HCT116 (cell line): Measurements from ENCODE around the gene SLC18A2. TPM values are rescaled to one million over a fixed set of nuclear protein-coding genes. Genes with fewer than 3 reads are reported as not detected.

Experiments
- ATAC-seq: fragments of 200-7000 bp; cut with Tn5 transposase; 2 replicates; pipeline ENCODE4 v1.9.1; 2020; ENCODE audit warnings: mild to moderate bottlenecking, moderate library complexity
- BruUV-seq: library from RNA; stranded (reverse); fragments of 400-500 nt; replicated peaks from 2 replicates; lab custom pipeline; 2021; lab: Mats Ljungman, UMichigan
- CTCF ChIA-PET: fragments of 300-600 bp; sonication (Branson Sonifier 250); formaldehyde crosslinking; loops from one replicate; lab custom pipeline; 2021; ENCODE audit warnings: antibody characterized with exemption; lab: Charles Lee
- POLR2A ChIA-PET: fragments of 300-600, 350-600 bp; sonication (Branson Sonifier 250); formaldehyde crosslinking; loops from one replicate; lab custom pipeline; 2021; ENCODE audit warnings: antibody characterized with exemption; lab: Charles Lee
- RAD21 ChIA-PET, 2 experiments: fragments of 300-600 bp; sonication (Branson Sonifier 250); formaldehyde crosslinking; loops; one replicate each; lab custom pipeline; 2023; ENCODE audit warnings: low total read pairs in 2 of 2; ENCODE audit not compliant: uncharacterized antibody in 2 of 2, unreplicated experiment in 2 of 2, low non-redundant PET in 1 of 2; lab: Charles Lee
- DNase-seq: peaks from one replicate; pipeline ENCODE4 v3.0.0-alpha.2; 2010; ENCODE audit warnings: low read depth, low spot score
- H2AFZ ChIP-seq: fragments of 200-600 bp; shearing (Covaris generic), sonication (generic); 2 replicates; pipeline ENCODE4 v1.6.1; 2017; ENCODE audit warnings: low read depth, mixed run types, mixed read lengths, antibody characterized with exemption, low read length; ENCODE audit not compliant: poor library complexity, severe bottlenecking
- H3K27ac ChIP-seq: 2 replicates; pipeline ENCODE4 v1.5.1; 2012; ENCODE audit warnings: low read depth, low read length
- H3K27me3 ChIP-seq: fragments of 200-600 bp; sonication (generic); 2 replicates; pipeline ENCODE4 v1.6.1; 2016; ENCODE audit warnings: mixed run types, low read length, mixed read lengths; ENCODE audit not compliant: insufficient read depth
- H3K36me3 ChIP-seq, 2 experiments: fragments of 200-500 bp in 1 of 2; fragments of 200-600 bp in 1 of 2; sonication (Bioruptor generic) in 1 of 2; sonication (generic) in 1 of 2; 2 replicates each; pipeline versions ENCODE4 v1.5.1 to v1.6.1; 2014 to 2016; ENCODE audit warnings: low read length in 2 of 2, inconsistent platforms in 1 of 2, mixed read lengths in 1 of 2, mixed run types in 1 of 2; ENCODE audit not compliant: insufficient read depth in 2 of 2, control insufficient read depth in 1 of 2
- H3K4me1 ChIP-seq, 2 experiments: fragments of 200-600 bp in 1 of 2; sonication (generic) in 1 of 2; 2 replicates each; pipeline versions ENCODE4 v1.5.1 to v1.6.1; 2012 to 2017; ENCODE audit warnings: low read length in 2 of 2, inconsistent platforms in 1 of 2, mild to moderate bottlenecking in 1 of 2, mixed read lengths in 1 of 2, mixed run types in 1 of 2, moderate library complexity in 1 of 2; ENCODE audit not compliant: insufficient read depth in 2 of 2, control insufficient read depth in 1 of 2
- H3K4me2 ChIP-seq: fragments of 200-600 bp; sonication (generic); 2 replicates; pipeline ENCODE4 v1.6.1; 2017; ENCODE audit warnings: mixed run types, low read length, mixed read lengths
- H3K4me3 ChIP-seq, 2 experiments: fragments of 200-600 bp in 1 of 2; sonication (generic) in 1 of 2; replicated peaks in 1 of 2; 2 replicates each; pipeline ENCODE4 v1.5.1; 2011 to 2016; ENCODE audit warnings: low read length in 2 of 2, control low read depth in 1 of 2, low read depth in 1 of 2, mild to moderate bottlenecking in 1 of 2, mixed read lengths in 1 of 2, mixed run types in 1 of 2
- H3K79me2 ChIP-seq: fragments of 200-600 bp; sonication (generic); 2 replicates; pipeline ENCODE4 v1.6.1; 2017; ENCODE audit warnings: mild to moderate bottlenecking, mixed run types, low read length, moderate library complexity, mixed read lengths; ENCODE audit not compliant: insufficient read depth
- H3K9ac ChIP-seq: fragments of 200-600 bp; sonication (generic); 2 replicates; pipeline ENCODE4 v1.6.1; 2016; ENCODE audit warnings: low read length, mixed read lengths
- H3K9me2 ChIP-seq: fragments of 200-600 bp; sonication (generic), shearing (Covaris generic); 2 replicates; pipeline ENCODE4 v1.6.1; 2017; ENCODE audit warnings: mixed run types, mild to moderate bottlenecking, moderate library complexity; ENCODE audit not compliant: insufficient read depth
- H3K9me3 ChIP-seq, 2 experiments: fragments of 200-500 bp in 1 of 2; fragments of 200-600 bp in 1 of 2; sonication (Bioruptor generic) in 1 of 2; sonication (generic) in 1 of 2; 2 replicates each; pipeline ENCODE4 v1.6.1; 2014 to 2017; ENCODE audit warnings: low read length in 2 of 2, mixed read lengths in 2 of 2, inconsistent platforms in 1 of 2, low read depth in 1 of 2, mild to moderate bottlenecking in 1 of 2, mixed run types in 1 of 2, moderate library complexity in 1 of 2; ENCODE audit not compliant: control insufficient read depth in 1 of 2, insufficient read depth in 1 of 2
- H4K20me1 ChIP-seq: fragments of 200-600 bp; sonication (generic), shearing (Covaris generic); 2 replicates; pipeline ENCODE4 v1.6.1; 2017; ENCODE audit warnings: mixed run types, mild to moderate bottlenecking, moderate library complexity; ENCODE audit not compliant: insufficient read depth
- CBX3 ChIP-seq: IDR thresholded peaks from 2 replicates; pipeline ENCODE4 v1.6.1; 2012; ENCODE audit warnings: low read depth
- CEBPB ChIP-seq: IDR thresholded peaks from 2 replicates; pipeline ENCODE4 v1.6.1; 2012; ENCODE audit warnings: low read depth
- CTCF ChIP-seq, 3 experiments: fragments of 200-600 bp in 1 of 3; sonication (generic) in 1 of 3; IDR thresholded peaks in 2 of 3; conservative IDR thresholded peaks in 1 of 3; 2 replicates each; pipeline ENCODE4 v1.5.1; 2012 to 2017; ENCODE audit warnings: low read depth in 2 of 3, low read length in 2 of 3, antibody characterized with exemption in 1 of 3, borderline replicate concordance in 1 of 3, control low read depth in 1 of 3, mild to moderate bottlenecking in 1 of 3, mixed read lengths in 1 of 3, mixed run types in 1 of 3, moderate library complexity in 1 of 3; ENCODE audit not compliant: insufficient read depth in 1 of 3
- EGR1 ChIP-seq: IDR thresholded peaks from 2 replicates; pipeline ENCODE4 v1.6.1; 2012; ENCODE audit warnings: low read depth
- ELF1 ChIP-seq: IDR thresholded peaks from 2 replicates; pipeline ENCODE4 v1.6.1; 2012; ENCODE audit warnings: low read depth, borderline replicate concordance
- EZH2phosphoT487 ChIP-seq: fragments of 200-600 bp; IDR thresholded peaks from 2 replicates; pipeline ENCODE4 v1.6.1; 2018; ENCODE audit warnings: antibody characterized with exemption, borderline replicate concordance
- FOSL1 ChIP-seq: IDR thresholded peaks from 2 replicates; pipeline ENCODE4 v1.6.1; 2012; ENCODE audit warnings: low read depth
- JUND ChIP-seq: IDR thresholded peaks from 2 replicates; pipeline ENCODE4 v1.6.1; 2012
- MAX ChIP-seq: IDR thresholded peaks from 2 replicates; pipeline ENCODE4 v1.6.1; 2012
- POLR2AphosphoS5 ChIP-seq: IDR thresholded peaks from 2 replicates; pipeline ENCODE4 v1.6.1; 2011; ENCODE audit warnings: mild to moderate bottlenecking, low read depth, low read length, moderate library complexity
- RAD21 ChIP-seq: IDR thresholded peaks from 2 replicates; pipeline ENCODE4 v1.6.1; 2012; ENCODE audit warnings: low read depth, mild to moderate bottlenecking
- REST ChIP-seq: IDR thresholded peaks from 2 replicates; pipeline ENCODE4 v1.6.1; 2012; ENCODE audit warnings: low read depth
- SIN3A ChIP-seq: IDR thresholded peaks from 2 replicates; pipeline ENCODE4 v1.6.1; 2012; ENCODE audit warnings: low read depth
- SP1 ChIP-seq: IDR thresholded peaks from 2 replicates; pipeline ENCODE4 v1.6.1; 2012; ENCODE audit warnings: low read depth
- SRF ChIP-seq: IDR thresholded peaks from 2 replicates; pipeline ENCODE4 v1.6.1; 2012; ENCODE audit warnings: low read depth
- TCF7L2 ChIP-seq: IDR thresholded peaks from 2 replicates; pipeline ENCODE4 v1.7.0; 2011; ENCODE audit warnings: borderline replicate concordance, inconsistent platforms; ENCODE audit not compliant: insufficient read depth, insufficient read length; ENCODE audit errors: extremely low read depth
- YY1 ChIP-seq: IDR thresholded peaks from 2 replicates; pipeline ENCODE4 v1.6.1; 2011; ENCODE audit warnings: low read length, low read depth, moderate library complexity, mild to moderate bottlenecking; ENCODE audit not compliant: insufficient replicate concordance; ENCODE audit errors: extremely low read depth
- ZBTB33 ChIP-seq: IDR thresholded peaks from 2 replicates; pipeline ENCODE4 v1.6.1; 2011; ENCODE audit warnings: mild to moderate bottlenecking, low read length, moderate library complexity; ENCODE audit not compliant: insufficient replicate concordance; ENCODE audit errors: extremely low read depth
- ZFX ChIP-seq: fragments of 450-650 bp; IDR thresholded peaks from 2 replicates; pipeline ENCODE4 v1.6.1; 2017
- ZNF274 ChIP-seq: fragments of 200-500 bp; sonication (Bioruptor generic); IDR thresholded peaks from 2 replicates; pipeline ENCODE4 v1.6.1; 2014; ENCODE audit warnings: mild to moderate bottlenecking, low read depth, low read length, inconsistent platforms
- intact Hi-C: fragments of 100-400 bp; cut with micrococcal nuclease; formaldehyde crosslinking; loops from 2 replicates; pipeline ENCODE4 v1.10.0; 2022
- total RNA-seq: library from RNA; stranded (reverse); gene quantifications from one replicate; pipeline ENCODE4 v1.2.1, GENCODE V29; 2021; ENCODE audit not compliant: unreplicated experiment

Gene SLC18A2
- total RNA-seq, 1 experiment from 2014 or later: not detected

- ATAC-seq (no peak), DNase-seq (no peak)
- CTCF ChIA-PET: no interaction called here
- BruUV-seq: no TSS peak
- H3K36me3 ChIP-seq: no peaks in the 10 kb centered on the region
- POLR2A ChIA-PET: no interaction called here
- H2AFZ ChIP-seq: no peak overlapping the region
- H3K9me3 ChIP-seq: no peaks in the 10 kb centered on the region
- no peaks in the 10 kb centered on the region for H3K9me2 ChIP-seq
- H3K79me2 ChIP-seq: peaks cover 12% of the 10 kb centered on the region; the same call in 1 of the 2 replicates
- no peak overlapping the region for H3K4me2 ChIP-seq
- no peak overlapping the region for H3K27ac ChIP-seq
- no peak overlapping the region for H3K4me3 ChIP-seq
- TF ChIP-seq CBX3 (no peak), RAD21 (no peak), MAX (no peak), CEBPB (no peak), ZFX (no peak), YY1 (no peak), EZH2phosphoT487 (no peak), REST (no peak), CTCF (IDR thresholded peaks at IDR 0.05 in 2 of 3, conservative IDR thresholded peaks at IDR 0.05 in 1 of 3; ENCODE audit: borderline replicate concordance in 1 of 3, insufficient read depth in 1 of 3, low read depth in 2 of 3, low read length in 2 of 3) (no peak), ZNF274 (no peak), EGR1 (no peak), ELF1 (no peak), TCF7L2 (no peak), SP1 (no peak), POLR2AphosphoS5 (no peak), FOSL1 (no peak), SRF (no peak), ZBTB33 (no peak), SIN3A (no peak), JUND (no peak)
- H4K20me1 ChIP-seq: peaks cover 16% of the 10 kb centered on the region; the same call in 1 of the 2 replicates
- RAD21 ChIA-PET: no interaction called here
- H3K9ac ChIP-seq: no peak overlapping the region
- intact Hi-C loops: no loop called here
- no peaks in the 10 kb centered on the region for H3K4me1 ChIP-seq
- no peaks in the 10 kb centered on the region for H3K27me3 ChIP-seq
These were observed 71.5 kb downstream of the SLC18A2 start for GRCh38 chr10:117312430-117312829.
